Neural progenitor cell (in vitro differentiated cells): ENCODE measurements around the gene PSMD9. TPM values are rescaled to one million over a fixed set of nuclear protein-coding genes. Genes with fewer than 3 reads are reported as not detected.
A peak's percentile ranks its signal among the peaks of the same experiment; 100 is the strongest.
"Not testable (repeated sequence)": the region's sequence is repeated elsewhere in the genome, so short reads cannot be mapped to it uniquely, and the experiment has no call there.

Experiments
- DNase-seq: peaks from one replicate; pipeline ENCODE4 v3.0.0-alpha.2; 2016; ENCODE audit warnings: low spot score
- H2AFZ ChIP-seq: fragments of 200-600 bp; sonication (generic); replicated peaks from 2 replicates; pipeline ENCODE4 v1.6.1; 2016; ENCODE audit warnings: antibody characterized with exemption
- H3F3A ChIP-seq: fragments of 200-600 bp; sonication (generic); 2 replicates; pipeline ENCODE4 v1.6.1; 2016; ENCODE audit warnings: antibody characterized with exemption, low read depth
- H3K27ac ChIP-seq: fragments of 200-600 bp; sonication (generic); 2 replicates; pipeline ENCODE4 v1.5.1; 2016; ENCODE audit warnings: mild to moderate bottlenecking
- H3K27me3 ChIP-seq: fragments of 200-600 bp; sonication (generic); 2 replicates; pipeline ENCODE4 v1.6.1; 2016; ENCODE audit warnings: mild to moderate bottlenecking, moderate library complexity
- H3K36me3 ChIP-seq: fragments of 200-600 bp; sonication (generic); 2 replicates; pipeline ENCODE4 v1.5.1; 2016
- H3K4me1 ChIP-seq: fragments of 200-600 bp; sonication (generic); 2 replicates; pipeline ENCODE4 v1.6.1; 2016; ENCODE audit warnings: mixed run types
- H3K4me2 ChIP-seq: fragments of 200-600 bp; sonication (generic); 2 replicates; pipeline ENCODE4 v1.6.1; 2016
- H3K4me3 ChIP-seq: fragments of 200-600 bp; sonication (generic); 2 replicates; pipeline ENCODE4 v1.5.1; 2016
- H3K79me2 ChIP-seq: fragments of 200-600 bp; sonication (generic); 2 replicates; pipeline ENCODE4 v1.6.1; 2016; ENCODE audit warnings: low read depth
- H3K9ac ChIP-seq: fragments of 200-600 bp; sonication (generic); 2 replicates; pipeline ENCODE4 v1.6.1; 2016
- H3K9me3 ChIP-seq: fragments of 200-600 bp; sonication (generic); 2 replicates; pipeline ENCODE4 v1.5.1; 2016; ENCODE audit warnings: low read depth
- H4K20me1 ChIP-seq: fragments of 200-600 bp; sonication (generic); 2 replicates; pipeline ENCODE4 v1.6.1; 2016; ENCODE audit warnings: low read depth
- H3K27ac Mint-ChIP-seq: 3 replicates; pipeline ENCODE4 v1.8.0; 2021; ENCODE audit warnings: mixed read lengths
- H3K27me3 Mint-ChIP-seq: 2 replicates; pipeline ENCODE4 v1.8.0; 2022; ENCODE audit warnings: low read depth, mild to moderate bottlenecking, inconsistent platforms, moderate library complexity, mixed read lengths; ENCODE audit not compliant: insufficient read depth
- H3K36me3 Mint-ChIP-seq: 3 replicates; pipeline ENCODE4 v1.8.0; 2021; ENCODE audit warnings: mixed read lengths
- H3K4me1 Mint-ChIP-seq: 3 replicates; pipeline ENCODE4 v1.8.0; 2021; ENCODE audit warnings: mixed read lengths
- H3K4me3 Mint-ChIP-seq: 3 replicates; pipeline ENCODE4 v1.8.0; 2021; ENCODE audit warnings: mild to moderate bottlenecking, moderate library complexity, mixed read lengths
- H3K9me3 Mint-ChIP-seq: 3 replicates; pipeline ENCODE4 v1.8.0; 2020; ENCODE audit warnings: mixed read lengths
- CTCF ChIP-seq: fragments of 200-600 bp; sonication (generic); IDR thresholded peaks from 2 replicates; pipeline ENCODE4 v1.5.1; 2017; ENCODE audit warnings: antibody characterized with exemption, mild to moderate bottlenecking
- EZH2 ChIP-seq: fragments of 200-600 bp; sonication (generic); IDR thresholded peaks from 2 replicates; pipeline ENCODE4 v1.6.1; 2017; ENCODE audit warnings: antibody characterized with exemption, mild to moderate bottlenecking, moderate library complexity
- EZH2phosphoT487 ChIP-seq: fragments of 200-600 bp; sonication (generic); IDR thresholded peaks from 2 replicates; pipeline ENCODE4 v1.6.1; 2017; ENCODE audit warnings: antibody characterized with exemption
- total RNA-seq: library from RNA; depleted of rRNA; stranded (reverse); fragments of >200 nt; gene quantifications from 2 replicates; pipeline ENCODE4 v1.2.3, GENCODE V29; 2015; ENCODE audit warnings: low replicate concordance

The PSMD9 gene
- total RNA-seq, 1 donor from 2014 or later = 60.9 TPM

- Mint-ChIP-seq H3K4me3 (no peak overlapping the region), H3K27me3 (peaks cover 9% of the 10 kb centered on the region), H3K9me3 (no peaks in the 10 kb centered on the region), H3K27ac (no peak overlapping the region), H3K4me1 (peaks cover 2% of the 10 kb centered on the region), H3K36me3 (no peaks in the 10 kb centered on the region)
- DNase-seq = no peak
- Histone ChIP-seq H3K36me3 (no peaks in the 10 kb centered on the region), H3K27ac (no peak overlapping the region), H3K4me1 (no peaks in the 10 kb centered on the region), H2AFZ (no peak overlapping the region), H3K4me3 (no peak overlapping the region), H3F3A (no peaks in the 10 kb centered on the region), H3K9me3 (no peaks in the 10 kb centered on the region), H3K79me2 (no peaks in the 10 kb centered on the region), H3K9ac (no peak overlapping the region), H4K20me1 (no peaks in the 10 kb centered on the region), H3K4me2 (no peak overlapping the region), H3K27me3 (no peaks in the 10 kb centered on the region)
- TF ChIP-seq EZH2 = no peak
- TF ChIP-seq EZH2phosphoT487 = no peak
- TF ChIP-seq CTCF = no peak
These were observed 13.0 kb upstream of the PSMD9 start for GRCh38 chr12:121875582-121875981.

GRCh38 chr12:121876080-121876447 lies 12.5 kb upstream of the PSMD9 start:
- not testable (repeated sequence) for H3F3A ChIP-seq, H3K36me3 ChIP-seq, H3K79me2 ChIP-seq, H3K9me3 ChIP-seq, H3K4me1 Mint-ChIP-seq, H3K4me3 ChIP-seq, H3K9me3 Mint-ChIP-seq, H3K4me3 Mint-ChIP-seq, H3K4me1 ChIP-seq, H3K36me3 Mint-ChIP-seq, H3K27ac Mint-ChIP-seq, H4K20me1 ChIP-seq, H3K4me2 ChIP-seq, H3K27ac ChIP-seq, DNase-seq, H3K27me3 Mint-ChIP-seq, H3K27me3 ChIP-seq, H3K9ac ChIP-seq, H2AFZ ChIP-seq

GRCh38 chr12:121883315-121883660 lies 5.3 kb upstream of the PSMD9 start:
- Mint-ChIP-seq H3K36me3 (no peaks in the 10 kb centered on the region), H3K4me1 (peaks cover 15% of the 10 kb centered on the region), H3K4me3 (no peak overlapping the region), H3K27me3 (peaks cover 2% of the 10 kb centered on the region), H3K9me3 (no peaks in the 10 kb centered on the region), H3K27ac (no peak overlapping the region)
- Histone ChIP-seq H3K79me2 (no peaks in the 10 kb centered on the region), H3K27ac (no peak overlapping the region), H3K36me3 (no peaks in the 10 kb centered on the region), H3K4me1 (peaks cover 9% of the 10 kb centered on the region), H3K9me3 (no peaks in the 10 kb centered on the region), H4K20me1 (no peaks in the 10 kb centered on the region), H3K27me3 (peaks cover 3% of the 10 kb centered on the region), H3K4me3 (peak overlapping the region; percentile 13), H3K9ac (no peak overlapping the region), H2AFZ (peak overlapping the region; percentile 76), H3F3A (peaks cover 19% of the 10 kb centered on the region), H3K4me2 (peak overlapping the region; percentile 61)
- TF ChIP-seq EZH2 (no peak), EZH2phosphoT487 (no peak), CTCF (no peak)
- DNase-seq = peak; percentile 56

GRCh38 chr12:121885129-121885528 lies 3.5 kb upstream of the PSMD9 start:
- not testable (repeated sequence) for H3K9me3 ChIP-seq, H3K27me3 ChIP-seq, DNase-seq, H2AFZ ChIP-seq, H3K36me3 ChIP-seq, H3K4me2 ChIP-seq, H3K9me3 Mint-ChIP-seq, H3K36me3 Mint-ChIP-seq, H3K4me3 Mint-ChIP-seq, H3K9ac ChIP-seq, H3K27me3 Mint-ChIP-seq, H3K27ac ChIP-seq, H3K27ac Mint-ChIP-seq, H3K4me3 ChIP-seq
- Histone ChIP-seq H3K79me2 (peaks cover 11% of the 10 kb centered on the region), H3F3A (peaks cover 31% of the 10 kb centered on the region), H3K4me1 (peaks cover 17% of the 10 kb centered on the region), H4K20me1 (peaks cover 10% of the 10 kb centered on the region)
- peaks cover 30% of the 10 kb centered on the region for H3K4me1 Mint-ChIP-seq
